ENCODE data around the gene TRIM27. TPM values are rescaled to one million over a fixed set of nuclear protein-coding genes. Genes with fewer than 3 reads are reported as not detected.
"Not testable (repeated sequence)": the region's sequence is repeated elsewhere in the genome, so short reads cannot be mapped to it uniquely, and the experiment has no call there.

TRIM27 gene
- total RNA-seq, 1 donor from 2014 or later = 101 TPM

DNA sequence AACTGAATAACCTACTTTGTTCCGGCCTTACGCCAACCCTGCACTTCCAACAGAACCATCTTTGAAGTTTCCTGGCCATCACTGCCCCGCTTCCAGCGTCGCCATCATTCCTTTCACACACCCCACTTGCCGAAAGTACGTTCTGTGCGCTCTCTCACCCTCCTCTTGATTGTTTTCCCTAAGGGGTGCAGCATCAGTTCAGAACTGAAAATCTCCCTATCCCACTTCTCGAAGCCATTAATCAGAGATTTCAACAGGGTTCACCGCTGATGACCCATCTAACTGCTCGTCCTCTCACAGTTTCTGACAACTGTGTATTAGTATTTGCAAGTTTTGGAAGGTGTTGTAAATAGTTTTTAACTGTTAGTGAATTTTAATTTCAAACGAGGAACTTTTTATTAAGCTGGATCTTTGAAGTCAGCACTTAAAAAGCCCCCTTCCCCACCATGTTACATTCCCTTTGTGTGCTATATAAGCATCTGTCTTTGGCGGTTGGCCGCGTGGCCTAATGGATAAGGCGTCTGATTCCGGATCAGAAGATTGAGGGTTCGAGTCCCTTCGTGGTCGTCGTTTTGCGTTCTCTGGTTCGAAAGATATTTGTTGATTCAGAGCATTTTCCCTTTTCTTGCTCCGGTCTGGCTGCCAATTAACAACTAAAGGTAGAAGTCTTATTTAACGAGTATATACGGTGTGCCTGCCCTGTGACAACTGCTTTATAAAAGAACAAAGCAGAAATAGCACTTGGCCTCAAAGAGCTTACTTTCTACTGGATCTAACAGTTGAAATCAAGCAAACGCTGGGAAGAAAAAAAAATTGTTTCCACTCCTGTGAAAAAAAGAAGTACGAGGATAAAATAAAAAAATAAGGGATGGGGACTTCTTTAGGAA lies 42.6 kb downstream of the TRIM27 start:
- peak overlapping the region; percentile 70 for H3K4me3 ChIP-seq (ENCODE audit: low read depth, low read length)

DNA sequence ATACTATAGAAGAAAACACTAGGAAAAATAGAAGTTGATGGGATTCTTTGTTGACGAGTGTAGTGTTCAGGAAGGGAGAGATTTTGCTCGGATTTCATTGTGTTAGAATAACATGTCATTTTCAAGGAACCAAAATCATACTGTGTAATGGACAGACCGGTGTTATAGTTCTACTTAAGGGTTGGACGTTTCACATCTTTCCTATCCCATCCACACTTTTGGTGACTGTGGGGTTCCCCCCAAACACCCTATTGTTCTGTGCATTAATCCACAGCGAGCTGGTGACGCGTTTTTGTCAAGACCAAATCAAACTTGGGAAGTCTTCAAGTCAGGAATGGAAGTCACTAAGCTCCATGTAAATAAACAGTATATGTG lies 43.3 kb downstream of the TRIM27 start:
- no peak for DNase-seq (ENCODE audit: low read depth)
- Histone ChIP-seq H3K27me3 (ENCODE audit: control insufficient read depth, insufficient read depth, low read length) (peaks cover 7% of the 10 kb centered on the region), H3K36me3 (ENCODE audit: control insufficient read depth, insufficient read depth, low read length) (no peaks in the 10 kb centered on the region), H3K4me3 (ENCODE audit: low read depth, low read length) (peak overlapping the region; percentile 70)
- TF ChIP-seq, protein P1, sequence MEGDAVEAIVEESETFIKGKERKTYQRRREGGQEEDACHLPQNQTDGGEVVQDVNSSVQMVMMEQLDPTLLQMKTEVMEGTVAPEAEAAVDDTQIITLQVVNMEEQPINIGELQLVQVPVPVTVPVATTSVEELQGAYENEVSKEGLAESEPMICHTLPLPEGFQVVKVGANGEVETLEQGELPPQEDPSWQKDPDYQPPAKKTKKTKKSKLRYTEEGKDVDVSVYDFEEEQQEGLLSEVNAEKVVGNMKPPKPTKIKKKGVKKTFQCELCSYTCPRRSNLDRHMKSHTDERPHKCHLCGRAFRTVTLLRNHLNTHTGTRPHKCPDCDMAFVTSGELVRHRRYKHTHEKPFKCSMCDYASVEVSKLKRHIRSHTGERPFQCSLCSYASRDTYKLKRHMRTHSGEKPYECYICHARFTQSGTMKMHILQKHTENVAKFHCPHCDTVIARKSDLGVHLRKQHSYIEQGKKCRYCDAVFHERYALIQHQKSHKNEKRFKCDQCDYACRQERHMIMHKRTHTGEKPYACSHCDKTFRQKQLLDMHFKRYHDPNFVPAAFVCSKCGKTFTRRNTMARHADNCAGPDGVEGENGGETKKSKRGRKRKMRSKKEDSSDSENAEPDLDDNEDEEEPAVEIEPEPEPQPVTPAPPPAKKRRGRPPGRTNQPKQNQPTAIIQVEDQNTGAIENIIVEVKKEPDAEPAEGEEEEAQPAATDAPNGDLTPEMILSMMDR (IDR thresholded peaks at IDR 0.05; ENCODE audit: insufficient read depth, low read length, poor library complexity, severe bottlenecking) = no peak

More for the DNA sequence above, 42.6 kb downstream of the TRIM27 start:
- H3K27me3 ChIP-seq (ENCODE audit: control insufficient read depth, insufficient read depth, low read length) = peaks cover 7% of the 10 kb centered on the region
- TF ChIP-seq, protein P1 (IDR thresholded peaks at IDR 0.05; ENCODE audit: insufficient read depth, low read length, poor library complexity, severe bottlenecking) = no peak
- no peak for DNase-seq (ENCODE audit: low read depth)
- H3K36me3 ChIP-seq (ENCODE audit: control insufficient read depth, insufficient read depth, low read length) = no peaks in the 10 kb centered on the region

DNA sequence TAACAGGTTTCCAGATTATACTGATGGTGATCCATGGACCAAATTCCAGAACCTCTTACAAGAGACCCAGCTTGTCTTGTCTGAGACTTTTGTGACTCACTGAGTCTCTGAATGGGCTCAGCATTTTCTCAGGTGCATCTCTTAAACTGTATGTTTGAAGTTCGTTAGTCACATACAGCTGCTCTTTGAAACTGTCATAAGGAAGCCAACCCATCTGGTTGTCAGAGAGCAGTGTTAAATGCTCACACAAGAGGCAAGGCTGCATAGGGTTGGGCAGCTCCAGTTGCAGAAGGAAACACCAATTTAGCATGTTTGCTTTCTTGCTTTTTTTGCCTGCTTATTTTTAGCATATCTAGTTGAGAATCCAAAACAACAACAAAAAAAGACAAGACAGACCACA lies 47.1 kb downstream of the TRIM27 start:
- Histone ChIP-seq H3K27me3 (ENCODE audit: control insufficient read depth, insufficient read depth, low read length) (peaks cover 3% of the 10 kb centered on the region), H3K36me3 (ENCODE audit: control insufficient read depth, insufficient read depth, low read length) (no peaks in the 10 kb centered on the region), H3K4me3 (ENCODE audit: low read depth, low read length) (no peak overlapping the region)
- TF ChIP-seq, protein P1 (IDR thresholded peaks at IDR 0.05; ENCODE audit: insufficient read depth, low read length, poor library complexity, severe bottlenecking) = no peak
- no peak for DNase-seq (ENCODE audit: low read depth)

DNA sequence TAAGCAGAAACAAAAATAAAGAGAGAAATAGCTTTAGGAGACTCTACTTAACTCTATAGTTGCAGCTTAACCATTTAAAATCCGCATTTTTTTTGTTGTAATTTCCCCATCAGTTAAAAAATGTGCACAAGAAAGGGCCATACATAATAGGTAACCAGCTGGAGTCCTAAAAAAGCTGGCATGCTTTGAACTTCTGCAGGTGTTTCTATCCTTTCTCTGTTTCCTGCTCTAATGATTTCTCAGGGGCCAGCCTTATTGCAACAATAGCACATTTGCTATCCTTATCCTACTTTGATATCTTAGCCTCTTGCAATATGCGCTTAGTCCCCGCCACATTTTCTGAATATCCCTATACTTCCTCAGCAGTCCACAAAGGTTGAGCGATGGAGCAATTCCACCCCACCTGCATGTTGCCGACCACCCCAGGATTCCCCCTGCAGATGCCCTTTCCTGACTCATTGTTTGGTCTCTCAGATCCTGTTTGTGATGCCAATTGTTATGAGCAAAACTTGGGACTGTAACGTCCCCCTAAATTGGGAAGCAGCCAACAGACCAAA lies 48.5 kb downstream of the TRIM27 start:
- H3K4me3 ChIP-seq (ENCODE audit: low read depth, low read length) = no peak overlapping the region
- H3K27me3 ChIP-seq (ENCODE audit: control insufficient read depth, insufficient read depth, low read length) = peaks cover 3% of the 10 kb centered on the region
- TF ChIP-seq, protein P1 (IDR thresholded peaks at IDR 0.05; ENCODE audit: insufficient read depth, low read length, poor library complexity, severe bottlenecking) = no peak
- H3K36me3 ChIP-seq (ENCODE audit: control insufficient read depth, insufficient read depth, low read length) = no peaks in the 10 kb centered on the region
- no peak for DNase-seq (ENCODE audit: low read depth)

DNA sequence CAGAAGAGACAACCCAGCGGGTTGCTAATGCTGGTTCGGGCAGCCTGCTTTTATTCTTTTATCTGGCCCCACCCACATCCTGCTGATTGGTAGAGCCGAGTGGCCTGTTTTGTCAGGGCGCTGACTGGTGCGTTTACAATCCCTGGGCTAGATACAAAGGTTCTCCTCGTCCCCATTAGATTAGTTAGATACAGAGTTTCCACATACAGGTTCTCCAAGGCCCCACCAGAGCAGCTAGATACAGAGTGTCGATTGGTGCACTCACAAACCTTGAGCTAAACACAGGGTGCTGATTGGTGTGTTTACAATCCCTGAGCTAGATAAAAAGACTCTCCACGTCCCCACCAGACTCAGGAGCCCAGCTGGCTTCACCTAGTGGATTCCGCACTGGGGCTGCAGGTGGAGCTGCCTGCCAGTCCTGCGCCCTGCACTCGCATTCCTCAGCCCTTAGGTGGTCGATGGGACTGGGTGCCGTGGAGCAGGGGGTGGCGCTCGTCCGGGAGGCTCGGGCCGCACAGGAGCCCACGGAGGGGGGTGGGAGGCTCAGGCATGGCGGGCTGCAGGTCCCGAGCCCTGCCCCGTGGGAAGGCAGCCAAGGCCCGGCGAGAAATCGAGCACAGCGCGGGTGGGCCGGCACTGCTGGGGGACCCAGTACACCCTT lies 51.5 kb downstream of the TRIM27 start:
- DNase-seq (ENCODE audit: low read depth); H3K4me3 ChIP-seq (ENCODE audit: low read depth, low read length); H3K36me3 ChIP-seq (ENCODE audit: control insufficient read depth, insufficient read depth, low read length); H3K27me3 ChIP-seq (ENCODE audit: control insufficient read depth, insufficient read depth, low read length): not testable (repeated sequence)

Data from kidney epithelial cell (primary cell).